Esophagus muscularis mucosa (tissue), 3 donors: Measurements from ENCODE around the gene THG1L.

ENCODE experiments used
- CTCF ChIP-seq, 3 experiments: fragments of 200-600 bp in 2 of 3; fragments of 450-650 bp in 1 of 3; sonication (generic) in 2 of 3; IDR thresholded peaks; one replicate each; pipeline ENCODE4 v1.5.1; 2017 to 2019; ENCODE audit warnings: antibody characterized with exemption in 3 of 3, mild to moderate bottlenecking in 2 of 3, moderate library complexity in 1 of 3
- POLR2A ChIP-seq: fragments of 450-650 bp; IDR thresholded peaks from one replicate; pipeline ENCODE4 v1.6.1; 2017; ENCODE audit warnings: antibody characterized with exemption, moderate library complexity, mild to moderate bottlenecking, low read depth

DNA sequence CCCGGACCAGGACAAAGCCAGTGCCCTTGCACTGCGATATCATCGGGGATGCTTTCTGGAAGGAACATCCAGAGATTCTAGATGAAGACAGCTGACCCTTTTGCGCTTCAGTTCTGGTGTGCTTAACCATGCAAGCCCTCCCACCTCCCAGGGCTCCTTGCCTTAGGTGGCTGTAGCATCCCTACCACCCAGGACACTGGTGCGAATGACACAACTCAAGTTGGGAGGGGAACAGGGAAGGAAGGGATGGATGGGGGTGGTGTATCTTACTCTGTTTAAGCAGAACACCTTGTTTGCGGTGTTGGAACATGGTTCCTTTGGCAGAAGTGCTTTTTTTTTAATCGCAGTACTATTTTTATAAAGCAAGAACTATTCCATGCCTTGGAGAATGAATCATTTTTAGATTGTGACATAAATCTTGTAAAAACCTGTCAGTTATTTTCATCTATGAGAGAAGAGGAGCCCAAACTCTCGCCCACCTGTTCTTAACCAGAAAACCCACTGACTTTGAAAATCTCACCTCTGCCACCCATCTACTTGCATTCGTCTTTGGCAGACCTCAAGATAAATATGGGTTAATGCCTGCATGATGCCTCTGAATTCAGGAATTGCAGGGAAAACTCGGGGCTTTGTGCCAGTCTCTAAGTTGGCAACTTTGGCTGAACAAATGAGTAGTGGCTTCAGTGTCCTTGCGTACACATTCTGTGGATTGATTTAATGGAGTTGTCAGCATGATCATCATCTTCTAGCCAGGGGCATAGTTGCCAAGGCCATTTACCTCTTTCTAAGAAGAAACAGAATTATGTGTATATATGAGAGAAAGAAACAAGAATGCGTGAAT, 8.4 kb downstream of the THG1L start:
- TF ChIP-seq CTCF (IDR thresholded peaks at IDR 0.05) (no peak), POLR2A (no peak)
